NOMO-1 treated with DMSO at 0.1 percent for 48 hours (cell line): ENCODE results near the gene SPRR2A.
"Not testable (repeated sequence)": the region's sequence is repeated elsewhere in the genome, so short reads cannot be mapped to it uniquely, and the experiment has no call there.

Experiments used
- DNase-seq: peaks from one replicate; lab custom pipeline; 2025; ENCODE audit not compliant: unreplicated experiment; lab: John Stamatoyannopoulos, UW

Gene SPRR2A

GRCh38 chr1:153057375-153057774 lies at the start of gene SPRR2A:
Gene SPRR2A, minus strand, starts transcription at chr1:153057512. Its CDS starts 777 bp downstream, at chr1:153056735.
- DNase-seq, result peak; percentile 37

- no peak for DNase-seq
Observed at GRCh38 chr1:153100245-153100644, 42.9 kb upstream of the SPRR2A start.

- no peak for DNase-seq
Observed at GRCh38 chr1:153099461-153100045, 42.2 kb upstream of the SPRR2A start.

- DNase-seq, result no peak
Observed at GRCh38 chr1:153095764-153096163, 38.5 kb upstream of the SPRR2A start.

- no peak for DNase-seq
Observed at GRCh38 chr1:153094426-153094825, 37.1 kb upstream of the SPRR2A start, which contains the start of gene SPRR2E. Gene SPRR2E, minus strand, starts transcription at chr1:153094526. Its CDS starts 775 bp downstream, at chr1:153093751.

GRCh38 chr1:153087652-153088051 lies 30.3 kb upstream of the SPRR2A start:
- DNase-seq, result no peak

GRCh38 chr1:153081736-153082135 lies 24.4 kb upstream of the SPRR2A start:
- DNase-seq, result no peak

GRCh38 chr1:153072806-153073726 lies 15.8 kb upstream of the SPRR2A start:
- DNase-seq, result no peak

GRCh38 chr1:153071511-153071910 lies 14.2 kb upstream of the SPRR2A start, which contains the start of gene SPRR2B:
Gene SPRR2B, minus strand, starts transcription at chr1:153071611. Its CDS starts 772 bp downstream, at chr1:153070839.
- no peak for DNase-seq

- DNase-seq, result no peak
Observed at GRCh38 chr1:153070243-153070642, 12.9 kb upstream of the SPRR2A start.

- DNase-seq, result no peak
Observed at GRCh38 chr1:153058826-153059784, 1.8 kb upstream of the SPRR2A start.

GRCh38 chr1:153058154-153058553 lies 842 bp upstream of the SPRR2A start:
- DNase-seq, result no peak

- DNase-seq, result not testable (repeated sequence)
Observed at GRCh38 chr1:153056111-153056510, 1.2 kb downstream of the SPRR2A start.

GRCh38 chr1:153049211-153049610 lies 8.1 kb downstream of the SPRR2A start:
- DNase-seq, result no peak

GRCh38 chr1:153040950-153041631 lies 16.2 kb downstream of the SPRR2A start, which contains the start of gene SPRR2D:
Gene SPRR2D, minus strand, starts transcription at chr1:153041120. Its CDS starts 774 bp downstream, at chr1:153040346.
- no peak for DNase-seq

- no peak for DNase-seq
Observed at GRCh38 chr1:153035211-153035610, 22.1 kb downstream of the SPRR2A start.

GRCh38 chr1:153032677-153033308 lies 24.5 kb downstream of the SPRR2A start:
- peak; percentile 42 for DNase-seq

GRCh38 chr1:153032073-153032472 lies 25.2 kb downstream of the SPRR2A start:
- peak; percentile 90 for DNase-seq

GRCh38 chr1:153030895-153031294 lies 26.4 kb downstream of the SPRR2A start, which contains the start of gene SPRR1B:
Gene SPRR1B, plus strand, starts transcription at chr1:153031203. Its CDS starts 1,143 bp downstream, at chr1:153032346.
- DNase-seq, result no peak

- no peak for DNase-seq
Observed at GRCh38 chr1:153028766-153029165, 28.5 kb downstream of the SPRR2A start.
